Colonic mucosa (tissue), 4 donors: ENCODE results near the gene SPEG. TPM values are rescaled to one million over a fixed set of nuclear protein-coding genes. Genes with fewer than 3 reads are reported as not detected.

Source experiments
- DNase-seq: peaks from one replicate; pipeline ENCODE4 v3.0.0-alpha.2; 2020
- H3K27ac ChIP-seq: fragments of 200-600 bp; one replicate; pipeline ENCODE4 v1.8.0; 2021
- H3K27me3 ChIP-seq: fragments of 200-600 bp; one replicate; pipeline ENCODE4 v1.8.0; 2021
- H3K36me3 ChIP-seq: fragments of 200-600 bp; one replicate; pipeline ENCODE4 v1.8.0; 2021
- H3K4me1 ChIP-seq: fragments of 200-600 bp; one replicate; pipeline ENCODE4 v1.8.0; 2021; ENCODE audit warnings: mild to moderate bottlenecking
- H3K4me3 ChIP-seq: fragments of 200-600 bp; one replicate; pipeline ENCODE4 v1.8.0; 2021
- H3K9ac ChIP-seq, 2 donors: one replicate each; pipeline ENCODE4 v1.7.0; 2013; ENCODE audit warnings: control low read depth in 2 of 2, low read depth in 2 of 2, low read length in 2 of 2
- H3K9me3 ChIP-seq: fragments of 200-600 bp; one replicate; pipeline ENCODE4 v1.8.0; 2021
- intact Hi-C: fragments of 100-400 bp; cut with DNase I; formaldehyde crosslinking; loops from one replicate; pipeline ENCODE4 v1.14.1; 2022
- total RNA-seq, 2 donors: library from RNA; stranded (reverse); fragmentation: NEBNext Ultra II Directional in 1 of 2; extraction: Animal tissue kit (Norgen Biotek cat#: 25700) in 1 of 2; gene quantifications; one replicate each; pipeline ENCODE4 v1.2.1, GENCODE V29; 2021
- TF ChIP-seq, protein P1 (sequence below): fragments of 200-600 bp; IDR thresholded peaks from one replicate; pipeline ENCODE4 v1.8.0; 2022; ENCODE audit warnings: antibody characterized with exemption, mild to moderate bottlenecking
- donor health status: healthy.
- donor health status: DM: no; HTN: no; CAD: no.
- donor health status: DM: no; HTN: no; CAD: no.

SPEG gene
- total RNA-seq, 2 donors from 2014 or later = 6.2 to 19.3 TPM

DNA sequence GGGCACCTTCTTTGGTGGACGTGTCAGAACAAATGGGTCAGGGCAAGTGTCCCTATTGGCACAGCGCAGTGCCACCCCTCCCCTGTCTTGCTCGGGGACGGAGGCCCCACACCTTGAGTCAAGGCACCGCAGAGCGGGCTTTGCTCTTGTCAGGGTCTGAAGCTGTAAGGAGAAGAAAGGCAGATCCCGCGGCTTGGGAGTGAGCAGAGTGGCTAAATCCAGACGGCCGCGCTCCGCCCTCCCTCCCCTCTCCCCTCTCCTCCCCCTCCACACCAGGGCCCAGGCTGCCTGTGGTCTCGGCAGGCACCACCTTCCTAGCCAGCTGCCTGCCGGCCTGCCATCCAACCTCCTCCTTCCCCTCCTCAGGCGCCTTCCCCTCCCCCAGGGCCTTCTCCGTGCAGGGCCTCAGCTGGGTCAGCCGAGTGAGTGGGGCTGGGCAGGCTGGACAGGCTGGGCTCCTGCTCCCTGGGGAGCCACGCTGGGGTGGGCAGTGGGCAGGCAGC, 25.8 kb downstream of the SPEG start:
- TF ChIP-seq, protein P1, sequence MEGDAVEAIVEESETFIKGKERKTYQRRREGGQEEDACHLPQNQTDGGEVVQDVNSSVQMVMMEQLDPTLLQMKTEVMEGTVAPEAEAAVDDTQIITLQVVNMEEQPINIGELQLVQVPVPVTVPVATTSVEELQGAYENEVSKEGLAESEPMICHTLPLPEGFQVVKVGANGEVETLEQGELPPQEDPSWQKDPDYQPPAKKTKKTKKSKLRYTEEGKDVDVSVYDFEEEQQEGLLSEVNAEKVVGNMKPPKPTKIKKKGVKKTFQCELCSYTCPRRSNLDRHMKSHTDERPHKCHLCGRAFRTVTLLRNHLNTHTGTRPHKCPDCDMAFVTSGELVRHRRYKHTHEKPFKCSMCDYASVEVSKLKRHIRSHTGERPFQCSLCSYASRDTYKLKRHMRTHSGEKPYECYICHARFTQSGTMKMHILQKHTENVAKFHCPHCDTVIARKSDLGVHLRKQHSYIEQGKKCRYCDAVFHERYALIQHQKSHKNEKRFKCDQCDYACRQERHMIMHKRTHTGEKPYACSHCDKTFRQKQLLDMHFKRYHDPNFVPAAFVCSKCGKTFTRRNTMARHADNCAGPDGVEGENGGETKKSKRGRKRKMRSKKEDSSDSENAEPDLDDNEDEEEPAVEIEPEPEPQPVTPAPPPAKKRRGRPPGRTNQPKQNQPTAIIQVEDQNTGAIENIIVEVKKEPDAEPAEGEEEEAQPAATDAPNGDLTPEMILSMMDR = no peak
- H3K27me3 ChIP-seq = no peaks in the 10 kb centered on the region
- H3K9me3 ChIP-seq = no peaks in the 10 kb centered on the region
- H3K4me3 ChIP-seq = no peak overlapping the region
- no peak overlapping the region for H3K9ac ChIP-seq
- no peaks in the 10 kb centered on the region for H3K36me3 ChIP-seq
- no peak for DNase-seq
- intact Hi-C loops = no loop called here
- no peaks in the 10 kb centered on the region for H3K4me1 ChIP-seq
- no peak overlapping the region for H3K27ac ChIP-seq

DNA sequence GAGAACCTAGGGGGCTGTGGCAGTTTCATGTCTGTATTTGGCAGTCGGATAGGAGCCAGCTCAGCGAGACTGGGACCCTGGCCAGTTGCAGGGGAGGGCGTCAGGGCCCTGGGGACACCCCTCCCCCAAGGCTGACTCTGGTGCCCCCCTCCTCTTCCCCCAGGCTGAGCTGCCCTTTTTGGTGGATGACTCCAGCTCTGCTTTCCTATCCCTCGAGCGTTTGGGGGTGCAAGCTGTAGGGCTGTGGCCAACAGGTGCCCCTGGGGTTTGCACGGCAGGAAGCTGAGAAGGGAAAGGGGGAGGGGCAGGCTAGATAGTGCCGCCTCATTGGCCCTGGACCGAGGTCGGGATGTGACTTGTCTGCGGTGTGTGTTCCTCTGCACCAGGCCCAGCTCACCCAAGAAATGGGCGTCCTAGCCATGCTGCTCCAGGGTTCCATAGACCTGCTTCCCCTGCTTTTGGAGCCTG, 26.4 kb downstream of the SPEG start:
- Histone ChIP-seq H3K27me3 (no peaks in the 10 kb centered on the region), H3K27ac (no peak overlapping the region), H3K9me3 (no peaks in the 10 kb centered on the region), H3K9ac (no peak overlapping the region), H3K4me3 (no peak overlapping the region), H3K4me1 (no peaks in the 10 kb centered on the region), H3K36me3 (no peaks in the 10 kb centered on the region)
- no peak for DNase-seq
- TF ChIP-seq, protein P1 = no peak
- intact Hi-C loops = no loop called here

DNA sequence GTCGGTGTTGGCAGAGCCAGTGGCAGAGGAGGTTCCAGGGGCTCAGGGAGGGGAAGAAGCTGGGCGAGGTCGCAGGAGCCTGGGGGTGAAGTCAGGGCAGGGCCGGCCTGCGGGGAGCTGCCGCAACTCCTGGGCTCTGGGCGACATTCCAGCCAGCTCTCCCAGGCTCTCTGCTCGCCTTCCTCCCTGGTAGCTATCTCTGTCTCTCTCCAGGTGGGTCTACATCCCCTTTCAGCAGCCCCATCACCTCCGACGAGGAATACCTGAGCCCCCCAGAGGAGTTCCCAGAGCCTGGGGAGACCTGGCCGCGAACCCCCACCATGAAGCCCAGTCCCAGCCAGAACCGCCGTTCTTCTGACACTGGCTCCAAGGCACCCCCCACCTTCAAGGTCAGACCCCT, 27.0 kb downstream of the SPEG start:
- Histone ChIP-seq H3K9me3 (no peaks in the 10 kb centered on the region), H3K4me1 (no peaks in the 10 kb centered on the region), H3K9ac (no peak overlapping the region), H3K27me3 (no peaks in the 10 kb centered on the region), H3K27ac (no peak overlapping the region), H3K4me3 (no peak overlapping the region), H3K36me3 (no peaks in the 10 kb centered on the region)
- TF ChIP-seq, protein P1 = no peak
- no peak for DNase-seq
- intact Hi-C loops = no loop called here

DNA sequence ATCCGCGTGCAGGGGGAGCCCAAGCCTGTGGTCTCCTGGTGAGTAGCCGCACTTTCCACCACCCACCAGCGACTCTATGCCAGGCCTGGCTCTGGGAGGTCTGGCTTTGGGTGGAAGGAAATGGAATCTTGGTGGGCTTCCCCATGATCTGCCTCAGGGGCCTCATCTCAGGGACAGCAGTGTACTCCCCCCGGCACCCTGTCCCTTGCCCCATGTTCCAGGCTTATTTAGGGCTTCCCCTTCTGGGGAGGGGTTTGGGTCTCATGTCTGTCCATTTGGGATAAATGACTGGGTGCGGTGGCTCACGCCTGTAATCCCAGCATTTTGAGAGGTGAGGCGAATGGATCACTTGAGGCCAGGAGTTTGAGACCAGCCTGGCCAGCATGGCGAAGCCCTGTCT, 27.7 kb downstream of the SPEG start:
- Histone ChIP-seq H3K9me3 (no peaks in the 10 kb centered on the region), H3K27me3 (no peaks in the 10 kb centered on the region), H3K4me1 (no peaks in the 10 kb centered on the region), H3K4me3 (no peak overlapping the region), H3K36me3 (no peaks in the 10 kb centered on the region), H3K27ac (no peak overlapping the region), H3K9ac (no peak overlapping the region)
- TF ChIP-seq, protein P1 = no peak
- intact Hi-C loops = no loop called here
- no peak for DNase-seq

DNA sequence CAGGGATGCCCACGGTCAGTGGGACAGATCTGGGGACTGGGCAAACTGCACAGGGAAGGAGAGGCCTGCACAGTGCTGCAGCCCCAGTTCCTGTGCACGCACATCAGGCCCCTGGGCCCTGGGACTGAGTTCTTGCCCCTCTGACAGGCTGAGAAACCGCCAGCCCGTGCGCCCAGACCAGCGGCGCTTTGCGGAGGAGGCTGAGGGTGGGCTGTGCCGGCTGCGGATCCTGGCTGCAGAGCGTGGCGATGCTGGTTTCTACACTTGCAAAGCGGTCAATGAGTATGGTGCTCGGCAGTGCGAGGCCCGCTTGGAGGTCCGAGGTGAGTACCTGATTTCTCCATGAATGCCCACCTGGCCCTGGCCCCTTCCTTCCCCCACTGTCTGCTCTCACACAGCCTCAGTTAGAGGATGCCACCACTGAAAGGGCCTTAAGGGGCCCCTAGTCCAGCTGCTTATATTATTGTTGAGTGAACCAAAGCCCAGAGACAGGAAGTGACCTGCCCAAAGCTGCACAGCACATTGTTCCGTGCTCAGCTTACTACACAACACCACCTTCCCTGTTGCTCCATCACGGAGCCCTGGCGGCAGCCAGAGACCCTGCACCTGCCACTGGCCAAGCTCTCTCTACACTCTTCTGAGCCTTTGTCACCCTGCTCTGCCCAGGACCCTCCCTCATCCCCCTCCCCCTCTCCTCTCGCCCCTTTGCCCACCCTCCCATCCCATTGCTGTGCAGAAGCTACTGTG, 29.8 kb downstream of the SPEG start:
- no peak for DNase-seq
- H3K36me3 ChIP-seq = no peaks in the 10 kb centered on the region
- TF ChIP-seq, protein P1 = no peak
- H3K4me1 ChIP-seq = no peaks in the 10 kb centered on the region
- no peak overlapping the region for H3K27ac ChIP-seq
- H3K4me3 ChIP-seq = no peak overlapping the region
- H3K9ac ChIP-seq = no peak overlapping the region
- H3K9me3 ChIP-seq = no peaks in the 10 kb centered on the region
- no peaks in the 10 kb centered on the region for H3K27me3 ChIP-seq
- intact Hi-C loops = no loop called here
